DND-41 (cell line): ENCODE data around the gene PEX12.
"Not testable (repeated sequence)": the region's sequence is repeated elsewhere in the genome, so short reads cannot be mapped to it uniquely, and the experiment has no call there.

Source experiments
- ATAC-seq: fragments of 200-7000 bp; cut with Tn5 transposase; 3 replicates; pipeline ENCODE4 v1.9.1; 2021; ENCODE audit warnings: low read depth; ENCODE audit not compliant: insufficient read depth
- DNase-seq: peaks from one replicate; pipeline ENCODE4 v3.0.0-alpha.2; 2020
- H2AFZ ChIP-seq: 2 replicates; pipeline ENCODE4 v1.6.0; 2012; ENCODE audit warnings: low read depth, low read length
- H3K27ac ChIP-seq: 2 replicates; pipeline ENCODE4 v1.5.1; 2012; ENCODE audit warnings: low read length, inconsistent platforms
- H3K27me3 ChIP-seq: fragments of 200-600 bp; sonication (generic); 2 replicates; pipeline ENCODE4 v1.6.0; 2012; ENCODE audit warnings: low read length, mild to moderate bottlenecking, inconsistent platforms; ENCODE audit not compliant: insufficient read depth, poor library complexity
- H3K36me3 ChIP-seq: 2 replicates; pipeline ENCODE4 v1.5.1; 2012; ENCODE audit warnings: low read length, inconsistent platforms; ENCODE audit not compliant: insufficient read depth
- H3K4me1 ChIP-seq: 2 replicates; pipeline ENCODE4 v1.5.1; 2012; ENCODE audit warnings: mild to moderate bottlenecking, low read length; ENCODE audit not compliant: insufficient read depth
- H3K4me2 ChIP-seq: 2 replicates; pipeline ENCODE4 v1.6.0; 2012; ENCODE audit warnings: mild to moderate bottlenecking, moderate library complexity, low read length, inconsistent platforms; ENCODE audit not compliant: insufficient read depth
- H3K4me3 ChIP-seq, 2 experiments: fragments of 200-600 bp in 1 of 2; shearing (Covaris generic) in 1 of 2; 2 replicates each; pipeline ENCODE4 v1.5.1; 2012 to 2016; ENCODE audit warnings: inconsistent platforms in 2 of 2, low read length in 2 of 2, mild to moderate bottlenecking in 2 of 2, low read depth in 1 of 2, moderate library complexity in 1 of 2
- H3K79me2 ChIP-seq: 2 replicates; pipeline ENCODE4 v1.6.0; 2012; ENCODE audit warnings: low read length, inconsistent platforms; ENCODE audit not compliant: insufficient read depth
- H3K9ac ChIP-seq: 2 replicates; pipeline ENCODE4 v1.6.0; 2012; ENCODE audit warnings: low read depth, mild to moderate bottlenecking, inconsistent platforms, low read length, moderate library complexity
- H3K9me3 ChIP-seq: 2 replicates; pipeline ENCODE4 v1.5.1; 2012; ENCODE audit warnings: low read length, moderate library complexity, mild to moderate bottlenecking, inconsistent platforms; ENCODE audit not compliant: insufficient read depth, severe bottlenecking
- H4K20me1 ChIP-seq: 2 replicates; pipeline ENCODE4 v1.6.0; 2012; ENCODE audit warnings: low read length; ENCODE audit not compliant: insufficient read depth
- CTCF ChIP-seq: IDR thresholded peaks from 2 replicates; pipeline ENCODE4 v1.5.1; 2012; ENCODE audit warnings: borderline replicate concordance, low read length, moderate library complexity, mild to moderate bottlenecking; ENCODE audit not compliant: poor library complexity, severe bottlenecking; ENCODE audit errors: extremely low read depth
- EZH2 ChIP-seq: IDR thresholded peaks from 3 replicates; pipeline ENCODE4 v1.6.1; 2012; ENCODE audit warnings: borderline replicate concordance, low read depth, mild to moderate bottlenecking, moderate library complexity, low read length, inconsistent platforms; ENCODE audit not compliant: severe bottlenecking

Gene PEX12

GRCh38 chr17:35569405-35569804 lies 9.0 kb downstream of the PEX12 start:
- Histone ChIP-seq H3K9me3 (no peaks in the 10 kb centered on the region), H3K9ac (peak overlapping the region; percentile 72), H3K4me3 (peak overlapping the region; percentile 67 to 72; a peak in 3 of 4 replicates), H3K27me3 (no peaks in the 10 kb centered on the region), H3K4me1 (peaks cover 38% of the 10 kb centered on the region), H2AFZ (no peak overlapping the region), H3K79me2 (peaks cover 51% of the 10 kb centered on the region), H4K20me1 (peaks cover 5% of the 10 kb centered on the region; the same call in 1 of the 2 replicates), H3K27ac (no peak overlapping the region), H3K36me3 (peaks cover 23% of the 10 kb centered on the region), H3K4me2 (peak overlapping the region; percentile 97)
- TF ChIP-seq CTCF (no peak), EZH2 (no peak)
- ATAC-seq (no peak), DNase-seq (no peak)

- no peaks in the 10 kb centered on the region for H3K27me3 ChIP-seq
- peak overlapping the region; percentile 67 to 72 for H3K4me3 ChIP-seq
- H3K4me1 ChIP-seq: peaks cover 38% of the 10 kb centered on the region
- peaks cover 17% of the 10 kb centered on the region for H3K36me3 ChIP-seq
- H3K27ac ChIP-seq: peak overlapping the region; percentile 77
- no peaks in the 10 kb centered on the region for H3K9me3 ChIP-seq
- H3K79me2 ChIP-seq: peaks cover 51% of the 10 kb centered on the region
- peaks cover 5% of the 10 kb centered on the region; the same call in 1 of the 2 replicates for H4K20me1 ChIP-seq
- H3K4me2 ChIP-seq: peak overlapping the region; percentile 97
- peak overlapping the region; percentile 72 for H3K9ac ChIP-seq
- H2AFZ ChIP-seq: peak overlapping the region; percentile 81
- DNase-seq (peak; percentile 36), ATAC-seq (peak; percentile 34; the same call in 1 of the 3 replicates)
- TF ChIP-seq CTCF (no peak), EZH2 (no peak)
Measured at GRCh38 chr17:35568561-35568960, 9.8 kb downstream of the PEX12 start.

- no peaks in the 10 kb centered on the region for H3K9me3 ChIP-seq
Measured at GRCh38 chr17:35566968-35567367, 11.4 kb downstream of the PEX12 start.

GRCh38 chr17:35563181-35563580 lies 15.2 kb downstream of the PEX12 start:
- H3K9me3 ChIP-seq, H2AFZ ChIP-seq, H3K4me1 ChIP-seq, DNase-seq, H3K4me3 ChIP-seq, ATAC-seq, H3K27ac ChIP-seq, H4K20me1 ChIP-seq, H3K9ac ChIP-seq, H3K4me2 ChIP-seq, H3K36me3 ChIP-seq, H3K79me2 ChIP-seq, H3K27me3 ChIP-seq: not testable (repeated sequence)

More at GRCh38 chr17:35566968-35567367, 11.4 kb downstream of the PEX12 start:
- peaks cover 38% of the 10 kb centered on the region for H3K4me1 ChIP-seq
- peaks cover 10% of the 10 kb centered on the region for H3K36me3 ChIP-seq
- H3K4me2 ChIP-seq: peak overlapping the region; percentile 97
- TF ChIP-seq EZH2 (no peak), CTCF (no peak)
- H3K4me3 ChIP-seq: peak overlapping the region in 1 of 2 experiments; percentile 67; a peak in 2 of 4 replicates
- ATAC-seq (no peak), DNase-seq (no peak)
- H2AFZ ChIP-seq: peak overlapping the region; percentile 60
- H3K79me2 ChIP-seq: peaks cover 44% of the 10 kb centered on the region
- peaks cover 5% of the 10 kb centered on the region; the same call in 1 of the 2 replicates for H4K20me1 ChIP-seq
- H3K9ac ChIP-seq: peak overlapping the region; percentile 72
- no peaks in the 10 kb centered on the region for H3K27me3 ChIP-seq
- H3K27ac ChIP-seq: peak overlapping the region; percentile 85; the same call in 1 of the 2 replicates
